Nucleus accumbens (tissue), 56 donors: ENCODE data around the gene VAMP2.
"Not testable (repeated sequence)": the region's sequence is repeated elsewhere in the genome, so short reads cannot be mapped to it uniquely, and the experiment has no call there.

Source experiments
- DNase-seq, 56 donors: peaks; one replicate each; lab custom pipeline; 2025; lab: John Stamatoyannopoulos, UW

The VAMP2 gene

GRCh38 chr17:8176998-8177731 is 14.4 kb upstream of the VAMP2 start:
- no peak for DNase-seq

- peak in 53 of 56 donors; percentile 22 to 91 (median 69) for DNase-seq
Measured at GRCh38 chr17:8176197-8176940, 13.6 kb upstream of the VAMP2 start, which contains the start of gene TMEM107. Gene TMEM107, minus strand, starts transcription at chr17:8176380. Its CDS starts 94 bp downstream, at chr17:8176286.

GRCh38 chr17:8175795-8176196 is 13.0 kb upstream of the VAMP2 start:
- DNase-seq = peak in 6 of 56 donors; percentile 46 to 59 (median 58)

- DNase-seq = peak in 2 of 56 donors; percentile 3 to 39
Measured at GRCh38 chr17:8173871-8174322, 11.1 kb upstream of the VAMP2 start.

GRCh38 chr17:8173056-8173870 is 10.5 kb upstream of the VAMP2 start:
- DNase-seq = peak in 55 of 56 donors; percentile 27 to 95 (median 78)

GRCh38 chr17:8170186-8170585 is 7.4 kb upstream of the VAMP2 start:
- DNase-seq = not testable (repeated sequence)

- DNase-seq = no peak
Measured at GRCh38 chr17:8167526-8167925, 4.8 kb upstream of the VAMP2 start.

GRCh38 chr17:8166731-8167130 is 4.0 kb upstream of the VAMP2 start:
- no peak for DNase-seq

GRCh38 chr17:8164815-8165131 is 2.0 kb upstream of the VAMP2 start:
- no peak for DNase-seq

- DNase-seq = peak in 49 of 56 donors; percentile 6 to 87 (median 55)
Measured at GRCh38 chr17:8163978-8164814, 1.4 kb upstream of the VAMP2 start.

GRCh38 chr17:8162997-8163977 is 539 bp upstream of the VAMP2 start:
- peak in 16 of 56 donors; percentile 32 to 75 (median 55) for DNase-seq

- peak in 1 of 56 donors; percentile 46 for DNase-seq
Measured at GRCh38 chr17:8161289-8162232, 1.2 kb downstream of the VAMP2 start.

GRCh38 chr17:8160741-8161221 is 2.0 kb downstream of the VAMP2 start:
- peak in 1 of 56 donors; percentile 6 for DNase-seq

GRCh38 chr17:8160224-8160577 is 2.5 kb downstream of the VAMP2 start:
- no peak for DNase-seq

GRCh38 chr17:8159459-8160223 is 3.1 kb downstream of the VAMP2 start:
- DNase-seq = no peak

- no peak for DNase-seq
Measured at GRCh38 chr17:8159032-8159400, 3.7 kb downstream of the VAMP2 start.
